Activated naive CD8-positive, alpha-beta T cell treated with anti-CD3 and anti-CD28 coated beads, Interleukin-2, amount 50 U/mL, for 16 hours (primary cell): ENCODE measurements around the gene VAC14.

ENCODE experiments used
- DNase-seq: peaks from one replicate; pipeline ENCODE4 v3.0.0-alpha.2; 2020; ENCODE audit warnings: low read depth, low spot score

Gene VAC14

GRCh38 chr16:70725024-70725911 is 75.7 kb downstream of the VAC14 start:
- no peak for DNase-seq

DNA sequence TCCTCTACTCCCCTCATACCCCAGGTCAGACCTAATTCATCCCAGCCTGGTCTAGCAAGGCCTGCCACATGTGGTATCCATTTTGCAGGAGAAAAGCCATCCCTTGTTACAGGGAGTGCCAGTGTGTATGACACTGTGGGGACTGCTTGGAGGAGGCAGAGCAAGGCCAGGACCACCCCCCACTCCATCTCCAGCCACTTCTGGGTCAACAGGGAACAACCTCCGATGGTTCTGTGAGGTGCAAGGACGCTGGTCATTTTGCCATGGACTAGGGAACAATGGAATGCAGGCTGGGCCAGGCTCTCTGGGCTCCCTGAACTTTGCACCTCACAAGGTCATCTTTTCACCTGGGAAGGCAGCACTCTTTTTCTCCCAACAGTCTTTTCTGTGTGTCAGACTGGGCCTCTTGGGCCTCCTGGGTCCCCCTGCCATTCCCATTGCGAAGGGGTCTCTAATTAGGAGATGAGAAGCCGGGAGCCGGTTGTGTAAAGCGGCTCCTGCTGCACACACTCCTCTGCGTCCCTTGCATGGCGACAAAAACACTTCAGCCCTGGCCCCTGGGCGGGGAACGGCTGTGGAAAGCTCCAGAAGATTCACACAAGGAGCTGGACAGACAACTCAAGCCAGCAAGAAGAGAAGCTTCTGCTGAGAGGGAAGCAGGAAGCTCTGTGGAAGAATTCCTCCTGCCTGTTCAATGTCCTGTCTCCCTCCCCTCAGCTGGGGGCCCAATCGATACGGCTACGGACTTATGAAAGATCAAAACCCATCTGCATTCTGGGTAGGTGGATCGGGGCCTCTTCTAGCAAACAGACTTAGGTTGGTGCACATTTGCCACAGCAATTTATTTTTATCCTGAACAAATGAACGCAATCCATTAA is 76.6 kb downstream of the VAC14 start:
- DNase-seq: no peak

GRCh38 chr16:70723740-70724145 is 77.2 kb downstream of the VAC14 start:
- DNase-seq: no peak

GRCh38 chr16:70721202-70721963 is 79.6 kb downstream of the VAC14 start:
- no peak for DNase-seq

DNA sequence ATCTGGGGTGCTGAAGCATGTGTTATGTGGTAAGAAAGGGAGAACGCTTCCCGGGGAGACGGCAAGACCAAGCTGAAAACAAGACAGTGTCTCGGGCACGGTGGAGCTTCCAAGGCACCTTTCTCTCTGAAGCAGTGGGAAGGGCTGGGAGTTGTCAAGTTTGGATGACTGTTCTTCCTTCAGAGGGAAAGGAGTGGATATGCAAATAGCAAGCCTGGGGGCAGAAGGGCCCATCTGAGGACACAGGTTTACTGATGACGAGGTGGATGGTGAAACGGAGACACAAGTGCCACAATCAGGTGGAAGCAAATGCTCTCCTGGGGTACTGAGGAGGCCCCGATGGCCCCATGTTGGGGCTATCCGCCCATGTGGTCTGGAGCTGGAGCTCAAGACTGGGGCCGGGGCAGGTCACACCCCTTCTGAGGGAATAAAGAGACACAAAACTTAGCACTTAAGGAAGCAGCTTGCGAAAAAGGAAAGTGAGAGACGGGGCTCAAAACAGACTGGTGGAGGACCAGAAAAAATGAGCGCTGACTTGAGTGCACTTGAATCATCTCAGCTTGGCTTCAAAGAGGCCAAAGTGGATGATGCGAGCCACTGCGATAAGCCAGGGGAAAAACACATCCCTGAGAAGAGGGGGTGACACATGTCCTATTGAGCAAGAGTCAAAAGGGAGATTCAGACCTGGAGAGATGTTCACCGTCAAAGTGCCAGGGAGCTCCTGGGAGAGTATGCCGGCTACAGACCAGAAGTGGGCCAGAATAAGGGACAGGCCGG is 80.3 kb downstream of the VAC14 start:
- DNase-seq: no peak

- no peak for DNase-seq
These were observed 83.9 kb downstream of the VAC14 start for GRCh38 chr16:70717065-70717464.

- DNase-seq: no peak
These were observed 85.0 kb downstream of the VAC14 start for GRCh38 chr16:70715860-70716357.

- DNase-seq: no peak
These were observed 85.7 kb downstream of the VAC14 start for GRCh38 chr16:70715055-70715858.

DNA sequence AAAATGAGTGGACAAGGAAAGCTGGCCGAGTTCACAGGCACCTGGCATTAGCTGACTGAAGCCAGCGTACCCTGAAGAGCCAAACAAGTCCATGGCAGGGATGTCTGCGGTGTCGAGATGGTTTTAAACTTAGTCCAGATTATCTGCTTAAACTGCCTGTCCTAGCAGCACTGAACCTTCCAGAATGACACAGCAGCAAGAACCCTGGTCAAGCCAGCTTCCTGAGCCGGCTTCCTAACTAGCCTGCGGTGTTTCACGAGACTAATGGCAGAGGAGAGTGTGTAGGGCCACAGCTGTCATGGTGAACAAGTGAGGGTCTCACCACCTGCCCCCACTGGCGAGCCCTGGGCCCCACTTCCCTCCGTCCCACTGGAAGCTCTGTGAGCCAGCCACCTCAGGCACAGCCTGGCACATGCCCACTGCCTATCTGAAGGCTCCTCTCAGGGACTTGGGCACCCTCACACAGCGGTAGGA is 86.3 kb downstream of the VAC14 start:
- no peak for DNase-seq

DNA sequence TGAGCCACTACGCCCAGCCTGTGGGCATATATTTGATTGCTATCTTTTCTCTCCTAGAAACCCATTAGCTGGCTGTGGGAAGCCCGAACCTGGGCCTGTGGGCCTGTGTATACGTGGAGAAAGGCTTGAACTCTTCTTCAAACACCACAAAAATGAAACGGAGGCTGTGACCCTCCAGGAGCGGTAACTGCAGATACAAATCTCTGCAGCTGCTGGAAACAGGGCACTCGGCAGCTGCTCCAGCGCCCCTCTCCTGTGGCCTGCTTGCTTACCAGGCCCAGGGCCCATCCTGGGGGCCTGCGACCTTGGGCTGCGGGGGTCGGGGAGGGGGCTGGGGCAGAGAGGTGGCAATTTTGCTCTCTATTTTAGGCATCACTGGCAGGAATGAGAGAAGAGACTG is 87.1 kb downstream of the VAC14 start:
- DNase-seq: no peak

- no peak for DNase-seq
These were observed 87.6 kb downstream of the VAC14 start for GRCh38 chr16:70713342-70713741.

- no peak for DNase-seq
These were observed 88.0 kb downstream of the VAC14 start for GRCh38 chr16:70712942-70713341.

DNA sequence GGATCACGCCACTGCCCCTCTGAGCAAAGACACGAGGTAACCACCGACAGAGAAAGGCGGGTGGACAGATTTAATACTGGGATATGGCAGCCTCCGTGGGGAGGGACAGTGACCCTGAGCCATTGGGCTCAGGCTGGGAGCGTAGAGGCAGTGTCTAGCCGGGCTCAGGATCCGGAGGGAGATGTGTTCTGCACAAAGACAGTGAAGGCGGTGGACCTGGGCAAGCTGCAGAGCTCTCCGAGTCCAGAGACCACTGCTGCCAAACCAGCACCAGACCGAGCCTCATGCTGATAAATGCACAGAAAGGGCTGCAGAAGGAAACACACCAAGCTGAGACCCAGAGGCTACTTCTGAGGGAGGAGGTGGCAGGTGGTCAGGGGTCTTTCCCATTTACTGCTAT is 88.6 kb downstream of the VAC14 start:
- DNase-seq: no peak

DNA sequence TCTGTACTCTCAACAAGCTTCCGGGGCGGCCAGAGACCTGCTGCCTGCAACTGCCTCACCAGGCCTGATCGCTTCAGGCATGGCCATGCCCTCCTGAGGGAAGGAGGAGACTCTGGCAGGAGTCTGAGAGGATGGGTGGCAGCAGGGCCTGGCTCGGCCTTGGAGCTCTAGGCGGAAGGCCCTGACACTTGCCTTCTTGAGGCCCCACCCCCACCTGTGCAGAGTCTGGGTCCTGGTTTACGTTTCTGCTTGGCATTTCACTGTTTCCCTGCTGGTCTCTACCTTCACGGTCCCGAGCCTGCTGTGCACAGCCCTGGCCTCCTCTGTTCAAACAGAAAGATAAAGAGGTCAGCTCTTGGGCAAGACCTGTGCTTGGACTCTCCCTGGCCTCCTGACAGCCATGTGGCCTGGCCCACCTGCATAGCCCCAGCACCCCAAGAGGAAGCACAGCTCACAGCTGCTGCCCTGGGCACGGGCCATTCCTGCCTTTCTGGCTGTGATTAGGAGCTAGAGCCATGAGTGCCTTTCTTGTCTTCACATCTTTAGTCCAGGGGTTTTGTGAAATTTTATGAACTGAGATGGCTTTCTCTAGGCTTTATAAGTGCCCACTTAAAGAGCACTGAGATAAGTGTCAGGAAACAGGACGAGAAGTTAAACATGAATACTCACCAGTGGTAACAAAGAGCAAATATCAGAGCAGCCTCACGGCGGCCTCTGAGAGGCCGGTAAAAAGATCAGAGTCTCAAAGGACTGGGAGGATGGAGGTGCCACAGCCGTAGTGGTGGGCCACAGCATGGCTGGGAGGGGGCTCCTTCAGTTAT is 89.5 kb downstream of the VAC14 start:
- DNase-seq: no peak

- DNase-seq: no peak
These were observed 90.3 kb downstream of the VAC14 start for GRCh38 chr16:70710422-70711210.

- DNase-seq: no peak
These were observed 91.0 kb downstream of the VAC14 start for GRCh38 chr16:70709942-70710341.

- DNase-seq: no peak
These were observed 91.5 kb downstream of the VAC14 start for GRCh38 chr16:70709457-70709856.
